Dendritic cell treated with granulocyte-macrophage colony-stimulating factor and Interleukin-4, amounts not matched to agents 40 ng/mL and 50 ng/mL, for 4 days (primary cell): Measurements from ENCODE around the gene HOXC9.

Experiments used
- H3K27ac Mint-ChIP-seq: one replicate; pipeline ENCODE4 v1.8.0; 2022; ENCODE audit warnings: mild to moderate bottlenecking, mixed read lengths
- H3K27me3 Mint-ChIP-seq: one replicate; pipeline ENCODE4 v1.8.0; 2022; ENCODE audit warnings: mild to moderate bottlenecking, mixed read lengths
- H3K36me3 Mint-ChIP-seq: one replicate; pipeline ENCODE4 v1.8.0; 2022; ENCODE audit warnings: low read depth, mixed read lengths
- H3K4me1 Mint-ChIP-seq: one replicate; pipeline ENCODE4 v1.8.0; 2022; ENCODE audit warnings: low read depth, mixed read lengths
- H3K4me3 Mint-ChIP-seq: one replicate; pipeline ENCODE4 v1.8.0; 2022; ENCODE audit warnings: mild to moderate bottlenecking, moderate library complexity, mixed read lengths
- H3K9me3 Mint-ChIP-seq: one replicate; pipeline ENCODE4 v1.8.0; 2022; ENCODE audit warnings: mixed read lengths
- intact Hi-C: fragments of 100-400 bp; cut with micrococcal nuclease; formaldehyde crosslinking; loops from one replicate; pipeline ENCODE4 v1.15.0; 2022

HOXC9 gene

GRCh38 chr12:54021432-54022013, 21.6 kb downstream of the HOXC9 start:
- peaks cover 23% of the 10 kb centered on the region for H3K4me1 Mint-ChIP-seq
- intact Hi-C loops, result no loop called here
- no peak overlapping the region for H3K4me3 Mint-ChIP-seq
- peaks cover 94% of the 10 kb centered on the region for H3K27me3 Mint-ChIP-seq
- no peaks in the 10 kb centered on the region for H3K9me3 Mint-ChIP-seq
- H3K27ac Mint-ChIP-seq, result no peak overlapping the region
- H3K36me3 Mint-ChIP-seq, result no peaks in the 10 kb centered on the region

- Mint-ChIP-seq H3K27me3 (peaks cover 93% of the 10 kb centered on the region), H3K4me3 (no peak overlapping the region), H3K36me3 (no peaks in the 10 kb centered on the region), H3K27ac (no peak overlapping the region), H3K9me3 (no peaks in the 10 kb centered on the region), H3K4me1 (peaks cover 18% of the 10 kb centered on the region)
- intact Hi-C loops, result no loop called here
Measured at GRCh38 chr12:54022960-54023884, 23.3 kb downstream of the HOXC9 start.

- Mint-ChIP-seq H3K4me3 (no peak overlapping the region), H3K36me3 (no peaks in the 10 kb centered on the region), H3K27me3 (peaks cover 94% of the 10 kb centered on the region), H3K27ac (no peak overlapping the region), H3K4me1 (peaks cover 20% of the 10 kb centered on the region), H3K9me3 (no peaks in the 10 kb centered on the region)
- intact Hi-C loops, result no loop called here
Measured at GRCh38 chr12:54024127-54024526, 24.2 kb downstream of the HOXC9 start.

GRCh38 chr12:54024581-54025305, 24.8 kb downstream of the HOXC9 start:
- Mint-ChIP-seq H3K27ac (no peak overlapping the region), H3K4me3 (no peak overlapping the region), H3K4me1 (peaks cover 22% of the 10 kb centered on the region), H3K27me3 (peaks cover 93% of the 10 kb centered on the region), H3K36me3 (no peaks in the 10 kb centered on the region), H3K9me3 (no peaks in the 10 kb centered on the region)
- intact Hi-C loops, result no loop called here

- no peaks in the 10 kb centered on the region for H3K9me3 Mint-ChIP-seq
- no peaks in the 10 kb centered on the region for H3K36me3 Mint-ChIP-seq
- intact Hi-C loops, result no loop called here
- H3K4me3 Mint-ChIP-seq, result no peak overlapping the region
- H3K27ac Mint-ChIP-seq, result no peak overlapping the region
- H3K27me3 Mint-ChIP-seq, result peaks cover 91% of the 10 kb centered on the region
- peaks cover 19% of the 10 kb centered on the region for H3K4me1 Mint-ChIP-seq
Measured at GRCh38 chr12:54025499-54026405, 25.8 kb downstream of the HOXC9 start.

GRCh38 chr12:54026640-54027441, 26.9 kb downstream of the HOXC9 start:
- peaks cover 19% of the 10 kb centered on the region for H3K4me1 Mint-ChIP-seq
- no peak overlapping the region for H3K4me3 Mint-ChIP-seq
- H3K27me3 Mint-ChIP-seq, result peaks cover 91% of the 10 kb centered on the region
- H3K36me3 Mint-ChIP-seq, result no peaks in the 10 kb centered on the region
- intact Hi-C loops, result no loop called here
- no peak overlapping the region for H3K27ac Mint-ChIP-seq
- no peaks in the 10 kb centered on the region for H3K9me3 Mint-ChIP-seq

GRCh38 chr12:54027442-54027786, 27.5 kb downstream of the HOXC9 start:
- Mint-ChIP-seq H3K9me3 (peaks cover under 1% of the 10 kb centered on the region), H3K27ac (no peak overlapping the region), H3K4me3 (no peak overlapping the region), H3K36me3 (no peaks in the 10 kb centered on the region), H3K4me1 (peaks cover 19% of the 10 kb centered on the region), H3K27me3 (peaks cover 91% of the 10 kb centered on the region)
- intact Hi-C loops, result no loop called here

GRCh38 chr12:54028314-54029201, 28.6 kb downstream of the HOXC9 start, which contains the start of gene HOXC6:
HOXC6 (plus strand) TSS chr12:54028440; CDS start chr12:54028522, 82 bp downstream.
- no peak within 1 kb of the TSS for H3K27ac Mint-ChIP-seq
- intact Hi-C loops, result no loop called here
- no peak within 1 kb of the TSS for H3K4me3 Mint-ChIP-seq
- H3K27me3 Mint-ChIP-seq, result peaks cover 91% of the 10 kb centered on the region
- H3K4me1 Mint-ChIP-seq, result peaks cover 24% of the 10 kb centered on the region
- H3K36me3 Mint-ChIP-seq, result no peaks in the 10 kb centered on the region
- H3K9me3 Mint-ChIP-seq, result peaks cover 7% of the 10 kb centered on the region

- Mint-ChIP-seq H3K4me1 (peaks cover 24% of the 10 kb centered on the region), H3K9me3 (peaks cover 7% of the 10 kb centered on the region), H3K27me3 (peaks cover 90% of the 10 kb centered on the region), H3K36me3 (no peaks in the 10 kb centered on the region), H3K27ac (no peak overlapping the region), H3K4me3 (no peak overlapping the region)
- intact Hi-C loops, result loop anchor here (5.0 kb wide), 1 partner anchor 98 kb away; no protein-coding TSS in a partner anchor
Measured at GRCh38 chr12:54029529-54030441, 29.8 kb downstream of the HOXC9 start.

- Mint-ChIP-seq H3K27me3 (peaks cover 93% of the 10 kb centered on the region), H3K36me3 (no peaks in the 10 kb centered on the region), H3K9me3 (peaks cover 7% of the 10 kb centered on the region), H3K4me1 (peaks cover 24% of the 10 kb centered on the region), H3K27ac (no peak overlapping the region), H3K4me3 (no peak overlapping the region)
- intact Hi-C loops, result loop anchor here (5.0 kb wide), 1 partner anchor 97 kb away; no protein-coding TSS in a partner anchor
Measured at GRCh38 chr12:54030442-54030801, 30.5 kb downstream of the HOXC9 start.

- no peak overlapping the region for H3K4me3 Mint-ChIP-seq
- peaks cover 7% of the 10 kb centered on the region for H3K9me3 Mint-ChIP-seq
- H3K4me1 Mint-ChIP-seq, result peaks cover 24% of the 10 kb centered on the region
- intact Hi-C loops, result loop anchor here (5.0 kb wide), 1 partner anchor 96 kb away; no protein-coding TSS in a partner anchor
- H3K36me3 Mint-ChIP-seq, result no peaks in the 10 kb centered on the region
- H3K27ac Mint-ChIP-seq, result no peak overlapping the region
- H3K27me3 Mint-ChIP-seq, result peaks cover 93% of the 10 kb centered on the region
Measured at GRCh38 chr12:54030889-54031471, 31.0 kb downstream of the HOXC9 start.
